Erythroblast (primary cell): ENCODE results near the gene FGFR3.
A peak's percentile ranks its signal among the peaks of the same experiment; 100 is the strongest.
"Not testable (repeated sequence)": the region's sequence is repeated elsewhere in the genome, so short reads cannot be mapped to it uniquely, and the experiment has no call there.

Experiments used
- DNase-seq, 2 experiments: peaks; one replicate each; lab custom pipeline; 2025; lab: John Stamatoyannopoulos, UW
- GATA1 ChIP-seq: IDR thresholded peaks from 2 replicates; pipeline ENCODE4 v1.6.1; 2011; ENCODE audit warnings: low read depth, mild to moderate bottlenecking, control low read depth, low read length, moderate library complexity
- POLR2A ChIP-seq: IDR thresholded peaks from 2 replicates; pipeline ENCODE4 v1.6.1; 2011; ENCODE audit warnings: mild to moderate bottlenecking, low read length

Gene FGFR3

GRCh38 chr4:1841887-1842210 is 48.8 kb downstream of the FGFR3 start:
- TF ChIP-seq GATA1 (no peak), POLR2A (no peak)
- no peak for DNase-seq

- no peak for DNase-seq
- TF ChIP-seq GATA1 (no peak), POLR2A (no peak)
Observed at GRCh38 chr4:1842339-1842895, 49.3 kb downstream of the FGFR3 start.

GRCh38 chr4:1842993-1843448 is 49.9 kb downstream of the FGFR3 start:
- DNase-seq = no peak
- no peak for TF ChIP-seq GATA1
- no peak for TF ChIP-seq POLR2A

- TF ChIP-seq POLR2A = no peak
- TF ChIP-seq GATA1 = no peak
- DNase-seq = no peak
Observed at GRCh38 chr4:1843852-1844251, 50.8 kb downstream of the FGFR3 start.

DNA sequence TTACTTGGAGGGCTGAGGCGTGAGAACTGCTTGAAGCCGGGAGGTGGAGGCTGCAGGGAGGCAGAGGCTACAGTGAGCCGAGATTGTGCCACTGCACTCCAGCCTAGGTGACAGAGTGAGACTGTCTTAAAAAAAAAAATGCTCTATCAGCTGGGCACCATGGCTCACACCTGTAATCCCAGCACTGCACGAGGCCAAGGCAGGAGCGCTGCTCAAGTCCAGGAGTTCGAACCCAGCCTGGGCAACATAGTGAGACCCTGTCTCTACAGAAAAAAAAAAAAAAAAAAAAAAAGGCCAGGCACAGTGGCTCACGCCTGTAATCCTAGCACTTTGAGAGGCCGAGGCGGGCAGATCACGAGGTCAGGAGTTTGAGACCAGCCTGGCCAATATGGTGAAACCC is 51.5 kb downstream of the FGFR3 start:
- DNase-seq = not testable (repeated sequence)

GRCh38 chr4:1846580-1846979 is 53.5 kb downstream of the FGFR3 start:
- TF ChIP-seq POLR2A (no peak), GATA1 (no peak)

GRCh38 chr4:1850276-1850675 is 57.2 kb downstream of the FGFR3 start:
- DNase-seq = no peak
- TF ChIP-seq POLR2A (no peak), GATA1 (no peak)

More at GRCh38 chr4:1846580-1846979, 53.5 kb downstream of the FGFR3 start:
- DNase-seq = no peak

- TF ChIP-seq POLR2A (no peak), GATA1 (no peak)
- no peak for DNase-seq
Observed at GRCh38 chr4:1851160-1851559, 58.1 kb downstream of the FGFR3 start.

GRCh38 chr4:1851575-1852410 is 58.7 kb downstream of the FGFR3 start:
- peak; percentile 53 to 57 for DNase-seq
- no peak for TF ChIP-seq POLR2A
- TF ChIP-seq GATA1 = no peak

DNA sequence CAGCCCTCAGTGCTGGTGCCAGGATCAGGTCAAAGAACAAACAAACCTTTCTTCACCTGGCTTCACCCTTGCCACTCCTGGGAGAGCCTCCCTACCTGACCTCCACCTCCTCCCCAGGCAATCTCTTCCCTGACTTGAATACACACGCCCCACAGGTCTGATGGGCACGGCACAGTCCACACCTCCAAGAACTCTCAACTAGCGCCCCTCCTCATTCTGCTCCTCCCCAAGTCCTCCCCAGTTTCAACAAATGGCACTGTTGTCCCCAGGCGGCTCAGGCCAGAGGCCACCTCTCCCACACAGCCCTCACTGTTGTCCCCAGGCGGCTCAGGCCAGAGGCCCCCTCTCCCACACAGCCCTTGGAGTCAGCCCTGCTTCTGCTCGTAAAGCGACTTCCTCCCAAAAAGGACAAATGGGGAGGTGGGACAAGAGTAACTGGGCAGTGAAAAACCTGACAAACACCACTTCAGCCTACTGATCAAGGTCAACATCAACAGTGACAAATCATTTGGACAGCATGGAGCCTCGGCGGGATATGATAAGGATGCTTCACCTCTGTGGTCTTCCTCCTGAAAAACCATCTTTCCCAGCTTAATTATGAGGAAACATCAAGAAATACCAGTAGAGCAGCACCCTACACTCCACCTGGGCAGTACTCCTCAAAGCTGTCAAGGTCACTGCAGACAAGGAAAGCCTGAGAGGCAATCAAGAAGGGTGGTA is 60.0 kb downstream of the FGFR3 start:
- no peak for DNase-seq
- TF ChIP-seq GATA1 (no peak), POLR2A (no peak)

GRCh38 chr4:1854752-1855151 is 61.7 kb downstream of the FGFR3 start:
- DNase-seq = no peak
- TF ChIP-seq POLR2A (no peak), GATA1 (no peak)

DNA sequence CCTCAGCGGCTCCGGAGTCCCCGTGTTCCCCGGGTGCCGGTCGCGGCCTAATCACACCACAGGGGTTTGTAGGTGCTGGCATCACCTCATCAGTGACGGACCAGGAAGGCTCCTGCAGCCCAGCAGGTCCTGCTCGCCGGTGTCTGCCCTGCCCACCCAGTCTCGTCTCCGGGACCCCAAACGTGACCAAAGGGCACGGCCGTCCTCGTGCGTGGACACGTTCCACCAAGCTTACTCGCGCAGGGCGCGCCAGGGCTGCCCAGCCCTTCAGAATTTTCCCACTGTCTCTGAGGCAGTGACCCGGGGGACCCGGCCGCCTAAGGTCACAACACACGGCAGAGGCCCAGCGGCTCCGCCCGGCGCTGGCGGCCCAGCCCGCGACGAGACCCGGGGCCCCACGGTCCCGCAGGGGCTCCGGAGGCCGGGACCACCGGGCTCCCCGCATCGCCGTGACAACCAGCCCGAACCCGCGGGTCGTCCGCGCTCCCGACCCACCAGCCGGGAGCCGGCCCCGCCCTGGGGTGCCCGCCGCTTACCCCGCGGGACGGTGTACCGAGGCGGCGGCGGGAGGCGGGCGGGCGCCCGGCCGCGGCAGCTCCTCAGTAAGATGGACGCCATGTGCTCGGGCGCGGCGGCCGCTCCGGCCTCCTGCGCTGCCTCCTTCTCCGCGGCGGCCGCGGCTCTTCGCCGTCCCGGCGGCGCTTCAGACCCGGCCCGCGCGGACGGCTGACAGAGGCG is 62.4 kb downstream of the FGFR3 start:
- DNase-seq = peak; percentile 63 to 70
- TF ChIP-seq GATA1 (no peak), POLR2A (no peak)

GRCh38 chr4:1856071-1856942 is 63.2 kb downstream of the FGFR3 start, which contains the start of gene LETM1:
Gene LETM1, minus strand, starts transcription at chr4:1856156. Its CDS starts 206 bp downstream, at chr4:1855950.
- TF ChIP-seq POLR2A (peak; percentile 81), GATA1 (no peak)
- peak; percentile 94 to 96 for DNase-seq
